HEK293 (cell line): Measurements from ENCODE around the gene SMCR8.

ENCODE experiments used
- BCL11B ChIP-seq: fragments of 450-650 bp; formaldehyde crosslinking; IDR thresholded peaks from 2 replicates; pipeline ENCODE4 v1.5.1; 2016; ENCODE audit warnings: low read depth, missing biosample characterization, missing genetic modification characterization
- GLI4 ChIP-seq: fragments of 450-650 bp; formaldehyde crosslinking; IDR thresholded peaks from 2 replicates; pipeline ENCODE4 v1.5.1; 2016; ENCODE audit warnings: missing biosample characterization, missing genetic modification characterization
- GLIS2 ChIP-seq: fragments of 450-650 bp; formaldehyde crosslinking; IDR thresholded peaks from 2 replicates; pipeline ENCODE4 v1.5.1; 2016; ENCODE audit warnings: missing biosample characterization, missing genetic modification characterization
- IKZF3 ChIP-seq: fragments of 450-650 bp; IDR thresholded peaks from 2 replicates; pipeline ENCODE4 v1.5.0; 2018; ENCODE audit warnings: missing biosample characterization, mild to moderate bottlenecking, missing genetic modification characterization, moderate library complexity
- KLF9 ChIP-seq: fragments of 450-650 bp; formaldehyde crosslinking; IDR thresholded peaks from 2 replicates; pipeline ENCODE4 v1.5.1; 2016; ENCODE audit warnings: missing biosample characterization, missing genetic modification characterization, low read depth
- MYNN ChIP-seq: fragments of 450-650 bp; formaldehyde crosslinking; IDR thresholded peaks from 2 replicates; pipeline ENCODE4 v1.5.1; 2016; ENCODE audit warnings: missing biosample characterization, missing genetic modification characterization, borderline replicate concordance
- PRDM6 ChIP-seq: fragments of 450-650 bp; formaldehyde crosslinking; IDR thresholded peaks from 2 replicates; pipeline ENCODE4 v1.5.1; 2017; ENCODE audit warnings: missing biosample characterization, missing genetic modification characterization
- SALL2 ChIP-seq: fragments of 450-650 bp; formaldehyde crosslinking; IDR thresholded peaks from 2 replicates; pipeline ENCODE4 v1.5.0; 2017; ENCODE audit warnings: missing biosample characterization, mild to moderate bottlenecking, missing genetic modification characterization, borderline replicate concordance
- SETDB1 ChIP-seq: IDR thresholded peaks from one replicate; pipeline ENCODE4 v1.6.1; 2017; ENCODE audit warnings: mild to moderate bottlenecking, low read length, moderate library complexity, mixed read lengths; ENCODE audit not compliant: insufficient read length
- SP3 ChIP-seq: fragments of 450-650 bp; formaldehyde crosslinking; IDR thresholded peaks from 2 replicates; pipeline ENCODE4 v1.5.1; 2016; ENCODE audit warnings: missing biosample characterization, missing genetic modification characterization
- ZBTB48 ChIP-seq: fragments of 450-650 bp; formaldehyde crosslinking; IDR thresholded peaks from 2 replicates; pipeline ENCODE4 v1.5.1; 2016; ENCODE audit warnings: missing biosample characterization, missing genetic modification characterization
- ZFP41 ChIP-seq: fragments of 450-650 bp; formaldehyde crosslinking; IDR thresholded peaks from 2 replicates; pipeline ENCODE4 v1.5.1; 2016; ENCODE audit warnings: missing biosample characterization, missing genetic modification characterization, borderline replicate concordance
- ZNF112 ChIP-seq: fragments of 450-650 bp; formaldehyde crosslinking; IDR thresholded peaks from 2 replicates; pipeline ENCODE4 v1.5.0; 2017; ENCODE audit warnings: missing biosample characterization, missing genetic modification characterization
- ZNF146 ChIP-seq: fragments of 450-650 bp; formaldehyde crosslinking; IDR thresholded peaks from 2 replicates; pipeline ENCODE4 v1.5.1; 2016; ENCODE audit warnings: missing biosample characterization, missing genetic modification characterization
- ZNF169 ChIP-seq: fragments of 450-650 bp; formaldehyde crosslinking; IDR thresholded peaks from 2 replicates; pipeline ENCODE4 v1.5.1; 2016; ENCODE audit warnings: missing biosample characterization, missing genetic modification characterization
- ZNF18 ChIP-seq: fragments of 450-650 bp; formaldehyde crosslinking; IDR thresholded peaks from 2 replicates; pipeline ENCODE4 v1.5.1; 2016; ENCODE audit warnings: missing biosample characterization, missing genetic modification characterization
- ZNF184 ChIP-seq: fragments of 450-650 bp; IDR thresholded peaks from 2 replicates; pipeline ENCODE4 v1.5.1; 2018; ENCODE audit warnings: missing biosample characterization, mild to moderate bottlenecking, missing genetic modification characterization
- ZNF221 ChIP-seq: fragments of 450-650 bp; formaldehyde crosslinking; IDR thresholded peaks from 2 replicates; pipeline ENCODE4 v1.5.1; 2017; ENCODE audit warnings: missing biosample characterization, missing genetic modification characterization, borderline replicate concordance
- ZNF26 ChIP-seq: fragments of 450-650 bp; formaldehyde crosslinking; IDR thresholded peaks from 2 replicates; pipeline ENCODE4 v1.5.1; 2016; ENCODE audit warnings: missing biosample characterization, missing genetic modification characterization
- ZNF335 ChIP-seq: fragments of 450-650 bp; formaldehyde crosslinking; conservative IDR thresholded peaks from 2 replicates; pipeline ENCODE4 v1.5.1; 2016; ENCODE audit warnings: missing biosample characterization, missing genetic modification characterization
- ZNF354C ChIP-seq: fragments of 450-650 bp; formaldehyde crosslinking; IDR thresholded peaks from 2 replicates; pipeline ENCODE4 v1.5.1; 2016; ENCODE audit warnings: missing biosample characterization, missing genetic modification characterization, low read depth, borderline replicate concordance
- ZNF488 ChIP-seq: fragments of 450-650 bp; formaldehyde crosslinking; IDR thresholded peaks from 2 replicates; pipeline ENCODE4 v1.5.1; 2016; ENCODE audit warnings: missing biosample characterization, missing genetic modification characterization
- ZNF521 ChIP-seq: fragments of 450-650 bp; formaldehyde crosslinking; IDR thresholded peaks from 2 replicates; pipeline ENCODE4 v1.5.1; 2017; ENCODE audit warnings: missing biosample characterization, mild to moderate bottlenecking, missing genetic modification characterization
- ZNF529 ChIP-seq: fragments of 450-650 bp; formaldehyde crosslinking; IDR thresholded peaks from 2 replicates; pipeline ENCODE4 v1.5.1; 2017; ENCODE audit warnings: missing genetic modification characterization, missing biosample characterization; ENCODE audit not compliant: insufficient replicate concordance
- ZNF544 ChIP-seq: fragments of 450-650 bp; formaldehyde crosslinking; IDR thresholded peaks from 2 replicates; pipeline ENCODE4 v1.5.0; 2017; ENCODE audit warnings: missing biosample characterization, missing genetic modification characterization
- ZNF571 ChIP-seq: fragments of 450-650 bp; formaldehyde crosslinking; IDR thresholded peaks from 2 replicates; pipeline ENCODE4 v1.5.0; 2017; ENCODE audit warnings: missing biosample characterization, missing genetic modification characterization
- ZNF585B ChIP-seq: fragments of 450-650 bp; formaldehyde crosslinking; IDR thresholded peaks from 2 replicates; pipeline ENCODE4 v1.5.1; 2016; ENCODE audit warnings: missing biosample characterization, missing genetic modification characterization
- ZNF654 ChIP-seq: fragments of 450-650 bp; formaldehyde crosslinking; IDR thresholded peaks from 2 replicates; pipeline ENCODE4 v1.5.1; 2016; ENCODE audit warnings: low read depth, missing biosample characterization, missing genetic modification characterization
- TF ChIP-seq, protein P1 (sequence below): fragments of 450-650 bp; IDR thresholded peaks from 2 replicates; pipeline ENCODE4 v1.5.1; 2018; ENCODE audit warnings: missing biosample characterization, missing genetic modification characterization
- TF ChIP-seq, protein P2 (sequence below): fragments of 450-650 bp; formaldehyde crosslinking; IDR thresholded peaks from 2 replicates; pipeline ENCODE4 v1.5.1; 2017; ENCODE audit warnings: missing biosample characterization, mild to moderate bottlenecking, missing genetic modification characterization, moderate library complexity

Gene SMCR8

DNA sequence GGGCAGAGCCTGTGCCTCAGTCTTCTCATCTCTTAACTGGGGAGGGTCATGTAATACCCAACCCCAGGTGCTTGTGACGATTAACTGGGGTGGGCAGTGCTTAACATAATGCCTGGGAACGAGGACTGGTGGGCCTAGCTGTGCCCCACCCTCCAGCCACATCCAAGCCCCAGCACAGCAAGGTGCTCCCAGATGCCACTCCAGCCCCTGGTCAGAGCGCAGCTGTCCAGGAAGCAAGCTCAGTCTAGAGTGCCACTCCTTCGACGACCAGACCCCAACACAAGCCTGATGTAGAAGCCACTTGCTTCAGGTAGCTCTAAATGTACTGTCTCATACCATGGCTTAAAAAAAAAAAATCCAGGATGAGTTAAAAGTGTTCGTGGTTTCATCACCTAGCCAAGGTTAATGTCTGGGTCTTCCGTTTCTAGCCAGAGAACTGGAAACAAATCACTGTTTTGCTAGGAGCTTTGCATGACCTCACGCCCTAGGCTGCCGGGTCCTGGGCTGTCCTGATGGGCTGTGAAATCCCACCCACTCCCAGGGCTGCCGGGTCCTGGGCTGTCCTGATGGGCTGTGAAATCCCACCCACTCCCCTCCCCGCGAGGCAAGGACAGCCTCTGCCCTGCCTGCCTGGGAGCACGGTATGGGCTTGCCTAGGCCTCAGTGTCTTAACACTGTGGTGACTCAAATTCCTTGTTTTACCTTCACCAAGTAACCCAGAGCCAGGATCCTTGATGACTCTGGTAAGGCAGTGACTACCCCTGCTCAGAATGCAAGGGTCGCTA lies 47.0 kb upstream of the SMCR8 start (continued):
- TF ChIP-seq ZNF544 (no peak), GLIS2 (no peak), ZNF18 (tag by site-specific recombination) (no peak), ZBTB48 (tag by site-specific recombination) (no peak), SETDB1 (no peak), ZNF184 (tag by site-specific recombination) (no peak), ZNF654 (tag by site-specific recombination) (no peak), ZNF221 (tag by site-specific recombination) (no peak), ZNF335 (peak; percentile 62), ZNF146 (tag by site-specific recombination) (no peak), PRDM6 (tag by site-specific recombination) (no peak), ZNF488 (tag by site-specific recombination) (no peak), ZNF169 (tag by site-specific recombination) (no peak), GLI4 (tag by site-specific recombination) (no peak), ZNF112 (tag by site-specific recombination) (no peak), IKZF3 (peak; percentile 44; the same call in 1 of the 2 replicates), SP3 (peak; percentile 26; the same call in 1 of the 2 replicates), KLF9 (no peak), ZNF585B (no peak), ZNF529 (tag by site-specific recombination) (no peak), ZNF26 (no peak), SALL2 (tag by site-specific recombination) (no peak), ZNF571 (no peak), ZNF354C (tag by site-specific recombination) (no peak), ZFP41 (tag by site-specific recombination) (no peak), BCL11B (no peak), MYNN (tag by site-specific recombination) (no peak), ZNF521 (no peak)
- TF ChIP-seq, protein P1, sequence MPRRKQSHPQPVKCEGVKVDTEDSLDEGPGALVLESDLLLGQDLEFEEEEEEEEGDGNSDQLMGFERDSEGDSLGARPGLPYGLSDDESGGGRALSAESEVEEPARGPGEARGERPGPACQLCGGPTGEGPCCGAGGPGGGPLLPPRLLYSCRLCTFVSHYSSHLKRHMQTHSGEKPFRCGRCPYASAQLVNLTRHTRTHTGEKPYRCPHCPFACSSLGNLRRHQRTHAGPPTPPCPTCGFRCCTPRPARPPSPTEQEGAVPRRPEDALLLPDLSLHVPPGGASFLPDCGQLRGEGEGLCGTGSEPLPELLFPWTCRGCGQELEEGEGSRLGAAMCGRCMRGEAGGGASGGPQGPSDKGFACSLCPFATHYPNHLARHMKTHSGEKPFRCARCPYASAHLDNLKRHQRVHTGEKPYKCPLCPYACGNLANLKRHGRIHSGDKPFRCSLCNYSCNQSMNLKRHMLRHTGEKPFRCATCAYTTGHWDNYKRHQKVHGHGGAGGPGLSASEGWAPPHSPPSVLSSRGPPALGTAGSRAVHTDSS (tag by site-specific recombination) = no peak
- TF ChIP-seq, protein P2, sequence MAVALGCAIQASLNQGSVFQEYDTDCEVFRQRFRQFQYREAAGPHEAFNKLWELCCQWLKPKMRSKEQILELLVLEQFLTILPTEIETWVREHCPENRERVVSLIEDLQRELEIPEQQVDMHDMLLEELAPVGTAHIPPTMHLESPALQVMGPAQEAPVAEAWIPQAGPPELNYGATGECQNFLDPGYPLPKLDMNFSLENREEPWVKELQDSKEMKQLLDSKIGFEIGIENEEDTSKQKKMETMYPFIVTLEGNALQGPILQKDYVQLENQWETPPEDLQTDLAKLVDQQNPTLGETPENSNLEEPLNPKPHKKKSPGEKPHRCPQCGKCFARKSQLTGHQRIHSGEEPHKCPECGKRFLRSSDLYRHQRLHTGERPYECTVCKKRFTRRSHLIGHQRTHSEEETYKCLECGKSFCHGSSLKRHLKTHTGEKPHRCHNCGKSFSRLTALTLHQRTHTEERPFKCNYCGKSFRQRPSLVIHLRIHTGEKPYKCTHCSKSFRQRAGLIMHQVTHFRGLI = peak; percentile 44; the same call in 1 of the 2 replicates
